ENCODE data around the gene TNFRSF9. TPM values are rescaled to one million over a fixed set of nuclear protein-coding genes. Genes with fewer than 3 reads are reported as not detected.

The TNFRSF9 gene
- total and polyA plus RNA-seq, 2 of the 8 experiments (the other 6 are each of a cell fraction or from before 2014, with no cell fraction given), result not detected

DNA sequence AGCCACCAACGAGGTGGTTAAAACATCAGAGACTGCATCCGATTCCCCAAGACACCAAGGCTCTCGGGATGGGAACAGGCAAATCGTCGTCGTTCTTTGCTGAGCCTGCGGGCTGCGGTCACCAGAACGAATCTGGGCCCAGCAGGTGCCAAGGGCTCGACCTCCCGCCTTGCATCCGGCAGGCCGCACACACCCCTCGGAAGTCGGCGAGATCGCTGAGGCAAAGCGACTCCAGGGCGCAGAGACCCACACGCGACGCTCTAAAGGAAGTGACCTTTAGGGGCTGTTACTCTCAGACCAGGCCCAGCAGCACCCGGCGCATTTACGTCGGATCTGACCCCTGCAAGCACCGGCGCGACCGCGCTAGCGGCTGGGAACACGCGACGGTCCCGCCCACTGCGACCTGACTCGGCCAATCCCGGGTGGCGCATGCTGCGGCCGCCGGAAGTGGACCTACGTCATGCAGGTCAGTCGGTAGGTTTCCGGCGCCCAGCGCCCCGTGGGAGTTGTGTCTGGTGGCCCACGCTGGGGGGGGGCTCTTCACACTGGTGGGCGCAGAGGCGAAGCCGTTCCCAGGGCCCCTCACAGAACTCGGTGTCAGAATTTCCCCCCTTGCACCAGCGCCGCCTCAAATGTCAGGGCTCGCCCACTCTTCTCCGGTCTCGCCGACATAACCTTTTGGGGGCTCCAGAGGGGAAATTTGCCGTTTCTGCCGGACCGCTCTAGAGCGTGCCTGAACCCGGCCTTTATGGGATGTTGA is 13.4 kb upstream of the TNFRSF9 start:
- peak overlapping the region; percentile 51; the same call in 1 of the 2 replicates for H2AFZ ChIP-seq (ENCODE audit: low read length)
- no peak overlapping the region for H4K91ac ChIP-seq (replicated peaks; ENCODE audit: insufficient read length, low read length)
- ChIA-PET POLR2A (ENCODE audit: partially characterized antibody) (no interaction called here), CTCF (ENCODE audit: partially characterized antibody) (interaction anchor here (0.7 kb wide), 1 partner anchor 12 kb away, joined by 3 read pairs; no protein-coding TSS in a partner anchor)
- H2BK12ac ChIP-seq (ENCODE audit: low read depth, low read length), result no peak overlapping the region
- no peak overlapping the region for H3K56ac ChIP-seq (replicated peaks; ENCODE audit: insufficient read length, low read depth, low read length)
- no peak overlapping the region for H3K23ac ChIP-seq (ENCODE audit: insufficient read length)
- no peaks in the 10 kb centered on the region for H3K4me1 ChIP-seq (replicated peaks in 1 of 4; ENCODE audit: control insufficient read depth in 3 of 4, insufficient read depth in 4 of 4, low read length in 3 of 4)
- no peak overlapping the region for H3K14ac ChIP-seq (ENCODE audit: insufficient read length)
- no peaks in the 10 kb centered on the region for H3K23me2 ChIP-seq (ENCODE audit: low read depth, low read length)
- no peaks in the 10 kb centered on the region for H3K79me1 ChIP-seq (ENCODE audit: low read depth, low read length)
- H3K18ac ChIP-seq (ENCODE audit: extremely low read depth, low read length), result no peak overlapping the region
- no peak overlapping the region for H2BK20ac ChIP-seq (ENCODE audit: low read length)
- no peak overlapping the region for H2BK5ac ChIP-seq (ENCODE audit: low read depth, low read length)
- no peak overlapping the region for H3K9ac ChIP-seq (replicated peaks in 1 of 4; ENCODE audit: extremely low read depth in 1 of 4, low read depth in 3 of 4, low read length in 3 of 4)
- H2BK15ac ChIP-seq (ENCODE audit: low read length), result no peak overlapping the region
- no peak overlapping the region for H2BK120ac ChIP-seq (replicated peaks; ENCODE audit: low read depth, low read length)
- DNase-seq (ENCODE audit: low read depth in 1 of 2, low spot score in 2 of 2), result peak; percentile 53 to 83
- H4K8ac ChIP-seq (ENCODE audit: extremely low read depth, insufficient read depth, low read length), result no peak overlapping the region
- H2AK5ac ChIP-seq (ENCODE audit: low read depth, low read length), result no peak overlapping the region
- 91% methylated on average over 46 of the region's 65 CpGs; no CpG with 5 or more reads in 1 of the 2 experiments for WGBS, 2 experiments (ENCODE audit: extremely low coverage in 1 of 2, insufficient coverage in 1 of 2, insufficient read length in 1 of 2, insufficient replicate concordance in 2 of 2, low coverage in 1 of 2, low lambda C conversion rate in 2 of 2, missing lambda C conversion rate in 1 of 2)
- no peaks in the 10 kb centered on the region for H4K20me1 ChIP-seq (replicated peaks in 1 of 2; ENCODE audit: control insufficient read depth in 1 of 2, insufficient read depth in 2 of 2, low read length in 2 of 2)
- H3K27ac ChIP-seq (ENCODE audit: low read depth, low read length), result no peak overlapping the region
- no peaks in the 10 kb centered on the region for H3K79me2 ChIP-seq (ENCODE audit: control insufficient read depth in 1 of 2, insufficient read depth in 2 of 2, low read length in 2 of 2)
- H3K9me3 ChIP-seq (ENCODE audit: insufficient read depth in 2 of 2, low read depth in 1 of 2, low read length in 1 of 2), result peaks cover 0 to 3% of the 10 kb centered on the region in 2 experiments; a peak in 1 of 4 replicates
- no peaks in the 10 kb centered on the region for H3K36me3 ChIP-seq (ENCODE audit: control insufficient read depth in 2 of 4, insufficient read depth in 4 of 4, low read length in 3 of 4)
- no peak overlapping the region for H4K5ac ChIP-seq (ENCODE audit: insufficient read length, low read depth, low read length)
- no peak for FAIRE-seq
- peak overlapping the region in 1 of 2 experiments; percentile 6; a peak in 1 of 4 replicates for H3K4me2 ChIP-seq (ENCODE audit: insufficient read depth in 1 of 2, low read depth in 2 of 2, low read length in 2 of 2)
- peak overlapping the region in 1 of 4 experiments; percentile 8; a peak in 2 of 8 replicates for H3K4me3 ChIP-seq (ENCODE audit: extremely low read depth in 1 of 4, insufficient read depth in 2 of 4, low read depth in 3 of 4, low read length in 4 of 4)
- no peak overlapping the region for H3K4ac ChIP-seq (replicated peaks; ENCODE audit: insufficient read length, low read depth, low read length)
- no peaks in the 10 kb centered on the region for H3K27me3 ChIP-seq (replicated peaks in 1 of 4; ENCODE audit: control insufficient read depth in 3 of 4, extremely low read depth in 1 of 4, insufficient read depth in 3 of 4, low read length in 3 of 4)
- no peak for TF ChIP-seq CBX5 (IDR thresholded peaks at IDR 0.05; ENCODE audit: low read depth, low read length)
- TF ChIP-seq GABPA (IDR thresholded peaks at IDR 0.05; ENCODE audit: borderline replicate concordance, insufficient read depth, low read length), result no peak
- TF ChIP-seq NRF1 (IDR thresholded peaks at IDR 0.05; ENCODE audit: low read depth, low read length), result no peak
- no peak for TF ChIP-seq SP4 (IDR thresholded peaks at IDR 0.05; ENCODE audit: low read length)
- TF ChIP-seq, protein P1, sequence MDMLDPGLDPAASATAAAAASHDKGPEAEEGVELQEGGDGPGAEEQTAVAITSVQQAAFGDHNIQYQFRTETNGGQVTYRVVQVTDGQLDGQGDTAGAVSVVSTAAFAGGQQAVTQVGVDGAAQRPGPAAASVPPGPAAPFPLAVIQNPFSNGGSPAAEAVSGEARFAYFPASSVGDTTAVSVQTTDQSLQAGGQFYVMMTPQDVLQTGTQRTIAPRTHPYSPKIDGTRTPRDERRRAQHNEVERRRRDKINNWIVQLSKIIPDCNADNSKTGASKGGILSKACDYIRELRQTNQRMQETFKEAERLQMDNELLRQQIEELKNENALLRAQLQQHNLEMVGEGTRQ (IDR thresholded peaks at IDR 0.05; ENCODE audit: low read length), result no peak
- no peak for TF ChIP-seq CBX8 (IDR thresholded peaks at IDR 0.05; ENCODE audit: borderline replicate concordance, low read depth, low read length)
- no peak for TF ChIP-seq RNF2 (IDR thresholded peaks at IDR 0.05; ENCODE audit: borderline replicate concordance, low read depth, low read length, missing control alignments, poor library complexity, severe bottlenecking)
- no peak for TF ChIP-seq PHF8 (conservative IDR thresholded peaks at IDR 0.05; ENCODE audit: low read depth, low read length)
- TF ChIP-seq EP300 (IDR thresholded peaks at IDR 0.05; ENCODE audit: borderline replicate concordance in 1 of 2, low read depth in 2 of 2, low read length in 2 of 2), result no peak
- TF ChIP-seq CHD1 (IDR thresholded peaks at IDR 0.05; ENCODE audit: low read depth, low read length), result no peak
- no peak for TF ChIP-seq HDAC6 (IDR thresholded peaks at IDR 0.05; ENCODE audit: low read depth, low read length)

Measured in H1 (cell line).